Heart left ventricle (tissue), 13 donors: ENCODE measurements around the gene SLC5A2.
"Not testable (repeated sequence)": the region's sequence is repeated elsewhere in the genome, so short reads cannot be mapped to it uniquely, and the experiment has no call there.

Experiments used
- POLR2A ChIP-seq, 2 donors: fragments of 450-650 bp; IDR thresholded peaks; one replicate each; pipeline ENCODE4 v1.6.1; 2017; ENCODE audit warnings: antibody characterized with exemption in 2 of 2, mild to moderate bottlenecking in 2 of 2, moderate library complexity in 2 of 2
- TF ChIP-seq, protein P1 (sequence below), 12 donors: fragments of 200-600 bp; sonication (generic) in 4 of 12; IDR thresholded peaks; one replicate each; pipeline versions ENCODE4 v1.5.0 to v1.8.0; 2018 to 2022; ENCODE audit warnings: antibody characterized with exemption in 12 of 12, mild to moderate bottlenecking in 5 of 12
- donor health status: ischemic (EF 13 %, LVEDD 7.1; RV severe dilation, severe dysfunction).
- donor health status: DM: no; HTN: yes; CAD: no.
- donor health status: DM: no; HTN: no; CAD: no.
- donor health status: ischemic (EF 25% LVEDD 6.9; RV normal size, moderate dysfunction).
- donor health status: ischemic (EF 25% LVEDD 5.7; RV mildly dilated, moderate dysfunction).
- donor health status: ischemic (EF 35%, LVEDD 5.7; RV mildly dilated, moderate dysfunction).
- donor health status: nonischemic (EF 11% LVEDD 7.7; RV severe dilation, severe dysfunction).
- donor health status: DM: yes; HTN: yes; CAD: no.
- donor health status: PGD.
- donor health status: ischemic (EF 29% LVEDD 5.4; RV normal size, mild dysfunction).
- donor health status: nonischemic (EF 23%, LVEDD 6.1; RV moderate dilation, normal function).

- TF ChIP-seq, protein P1, sequence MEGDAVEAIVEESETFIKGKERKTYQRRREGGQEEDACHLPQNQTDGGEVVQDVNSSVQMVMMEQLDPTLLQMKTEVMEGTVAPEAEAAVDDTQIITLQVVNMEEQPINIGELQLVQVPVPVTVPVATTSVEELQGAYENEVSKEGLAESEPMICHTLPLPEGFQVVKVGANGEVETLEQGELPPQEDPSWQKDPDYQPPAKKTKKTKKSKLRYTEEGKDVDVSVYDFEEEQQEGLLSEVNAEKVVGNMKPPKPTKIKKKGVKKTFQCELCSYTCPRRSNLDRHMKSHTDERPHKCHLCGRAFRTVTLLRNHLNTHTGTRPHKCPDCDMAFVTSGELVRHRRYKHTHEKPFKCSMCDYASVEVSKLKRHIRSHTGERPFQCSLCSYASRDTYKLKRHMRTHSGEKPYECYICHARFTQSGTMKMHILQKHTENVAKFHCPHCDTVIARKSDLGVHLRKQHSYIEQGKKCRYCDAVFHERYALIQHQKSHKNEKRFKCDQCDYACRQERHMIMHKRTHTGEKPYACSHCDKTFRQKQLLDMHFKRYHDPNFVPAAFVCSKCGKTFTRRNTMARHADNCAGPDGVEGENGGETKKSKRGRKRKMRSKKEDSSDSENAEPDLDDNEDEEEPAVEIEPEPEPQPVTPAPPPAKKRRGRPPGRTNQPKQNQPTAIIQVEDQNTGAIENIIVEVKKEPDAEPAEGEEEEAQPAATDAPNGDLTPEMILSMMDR (IDR thresholded peaks at IDR 0.05) = not testable (repeated sequence)
- not testable (repeated sequence) for TF ChIP-seq POLR2A (IDR thresholded peaks at IDR 0.05)
Observed at GRCh38 chr16:31445931-31446330, 37.0 kb upstream of the SLC5A2 start.
